ENCODE results near the gene CNOT11. TPM values are rescaled to one million over a fixed set of nuclear protein-coding genes. Genes with fewer than 3 reads are reported as not detected.

Gene CNOT11
- total RNA-seq, 1 donor from 2014 or later, result 51.3 TPM

DNA sequence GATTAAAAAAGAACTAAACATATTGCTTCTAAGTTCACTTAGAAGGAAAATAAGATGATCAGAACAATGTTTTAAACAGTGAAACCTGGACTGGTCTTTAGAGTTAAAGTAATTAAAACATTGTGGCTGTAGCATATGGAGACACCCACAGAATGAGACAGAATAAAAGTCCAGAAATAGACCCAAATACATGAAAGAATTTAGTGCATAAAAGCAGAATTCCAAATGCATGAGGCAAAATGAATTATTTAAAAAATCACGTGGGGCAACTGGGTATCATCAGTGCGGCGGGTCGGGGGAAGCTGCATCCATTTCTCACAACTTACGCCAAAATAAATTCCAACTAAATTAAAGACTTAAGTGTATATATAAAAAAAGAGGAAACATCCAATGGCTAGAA is 43.7 kb downstream of the CNOT11 start:
- peaks cover 1% of the 10 kb centered on the region for H3K36me3 ChIP-seq (ENCODE audit: control insufficient read depth, insufficient read depth, low read length)
- TF ChIP-seq, protein P1, sequence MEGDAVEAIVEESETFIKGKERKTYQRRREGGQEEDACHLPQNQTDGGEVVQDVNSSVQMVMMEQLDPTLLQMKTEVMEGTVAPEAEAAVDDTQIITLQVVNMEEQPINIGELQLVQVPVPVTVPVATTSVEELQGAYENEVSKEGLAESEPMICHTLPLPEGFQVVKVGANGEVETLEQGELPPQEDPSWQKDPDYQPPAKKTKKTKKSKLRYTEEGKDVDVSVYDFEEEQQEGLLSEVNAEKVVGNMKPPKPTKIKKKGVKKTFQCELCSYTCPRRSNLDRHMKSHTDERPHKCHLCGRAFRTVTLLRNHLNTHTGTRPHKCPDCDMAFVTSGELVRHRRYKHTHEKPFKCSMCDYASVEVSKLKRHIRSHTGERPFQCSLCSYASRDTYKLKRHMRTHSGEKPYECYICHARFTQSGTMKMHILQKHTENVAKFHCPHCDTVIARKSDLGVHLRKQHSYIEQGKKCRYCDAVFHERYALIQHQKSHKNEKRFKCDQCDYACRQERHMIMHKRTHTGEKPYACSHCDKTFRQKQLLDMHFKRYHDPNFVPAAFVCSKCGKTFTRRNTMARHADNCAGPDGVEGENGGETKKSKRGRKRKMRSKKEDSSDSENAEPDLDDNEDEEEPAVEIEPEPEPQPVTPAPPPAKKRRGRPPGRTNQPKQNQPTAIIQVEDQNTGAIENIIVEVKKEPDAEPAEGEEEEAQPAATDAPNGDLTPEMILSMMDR (IDR thresholded peaks at IDR 0.05; ENCODE audit: insufficient read depth, low read length, poor library complexity, severe bottlenecking), result no peak

DNA sequence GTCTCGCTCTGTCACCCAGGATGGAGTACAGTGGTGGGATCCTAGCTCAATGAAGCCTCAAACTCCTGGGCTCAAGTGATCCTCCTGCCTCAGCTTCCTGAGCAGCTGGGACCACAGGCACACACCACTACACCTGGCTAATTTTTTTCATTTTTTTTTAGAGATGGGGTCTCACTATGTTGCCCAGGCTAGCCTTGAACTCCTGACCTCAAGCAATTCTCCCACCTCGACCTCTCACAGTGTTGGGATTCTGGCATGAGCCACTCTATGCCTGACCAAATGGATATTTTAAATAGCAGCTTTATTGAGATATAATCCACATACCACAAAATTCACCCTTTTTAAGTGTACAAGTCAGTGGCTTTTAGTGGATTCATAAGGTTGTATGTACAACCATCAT is 44.7 kb downstream of the CNOT11 start:
- DNase-seq (ENCODE audit: low read depth), result no peak
- TF ChIP-seq, protein P1 (IDR thresholded peaks at IDR 0.05; ENCODE audit: insufficient read depth, low read length, poor library complexity, severe bottlenecking), result no peak
- no peak overlapping the region for H3K4me3 ChIP-seq (ENCODE audit: low read depth, low read length)
- peaks cover 1% of the 10 kb centered on the region for H3K36me3 ChIP-seq (ENCODE audit: control insufficient read depth, insufficient read depth, low read length)
- H3K27me3 ChIP-seq (ENCODE audit: control insufficient read depth, insufficient read depth, low read length), result no peaks in the 10 kb centered on the region

More for the DNA sequence above, 43.7 kb downstream of the CNOT11 start:
- no peak for DNase-seq (ENCODE audit: low read depth)
- Histone ChIP-seq H3K27me3 (ENCODE audit: control insufficient read depth, insufficient read depth, low read length) (no peaks in the 10 kb centered on the region), H3K4me3 (ENCODE audit: low read depth, low read length) (no peak overlapping the region)

DNA sequence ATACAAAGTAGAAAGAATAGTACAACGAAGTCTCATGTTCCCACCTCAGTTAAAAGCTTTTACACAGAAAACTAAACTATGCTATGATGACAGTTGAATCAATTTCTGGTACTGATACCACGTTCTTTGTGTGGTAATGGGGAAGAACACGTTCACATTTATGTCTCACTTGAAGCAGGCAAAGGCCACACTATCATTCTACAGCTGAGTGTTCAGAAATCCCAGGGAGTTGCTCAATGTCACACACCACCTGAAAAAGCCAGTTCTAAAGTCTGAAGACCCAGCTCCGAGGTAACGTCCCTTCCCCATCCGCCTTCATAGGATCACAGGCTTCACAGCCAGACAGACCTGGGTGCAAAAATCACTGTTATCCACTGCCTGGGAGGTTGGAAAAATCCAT is 46.9 kb downstream of the CNOT11 start:
- Histone ChIP-seq H3K36me3 (ENCODE audit: control insufficient read depth, insufficient read depth, low read length) (no peaks in the 10 kb centered on the region), H3K27me3 (ENCODE audit: control insufficient read depth, insufficient read depth, low read length) (no peaks in the 10 kb centered on the region), H3K4me3 (ENCODE audit: low read depth, low read length) (no peak overlapping the region)
- TF ChIP-seq, protein P1 (IDR thresholded peaks at IDR 0.05; ENCODE audit: insufficient read depth, low read length, poor library complexity, severe bottlenecking), result no peak
- no peak for DNase-seq (ENCODE audit: low read depth)

DNA sequence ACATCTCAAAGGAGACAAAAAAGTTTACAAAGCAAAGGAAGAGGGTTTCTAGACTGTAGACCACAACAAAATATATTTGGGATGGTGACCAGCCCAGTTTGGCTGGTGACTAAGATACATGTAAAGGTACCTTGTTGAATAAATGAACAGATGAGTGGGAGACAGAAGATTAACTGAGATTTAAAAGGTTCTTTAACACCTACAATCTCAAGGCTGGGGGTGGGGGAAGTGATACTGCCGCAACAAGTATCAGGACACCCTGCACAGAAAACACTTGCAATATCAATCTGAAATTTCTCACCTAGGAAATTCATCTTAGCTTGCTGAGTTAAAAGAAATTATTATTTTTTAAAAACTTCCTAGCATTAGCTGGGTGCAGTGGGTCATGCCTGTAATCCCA is 47.5 kb downstream of the CNOT11 start:
- Histone ChIP-seq H3K27me3 (ENCODE audit: control insufficient read depth, insufficient read depth, low read length) (no peaks in the 10 kb centered on the region), H3K36me3 (ENCODE audit: control insufficient read depth, insufficient read depth, low read length) (no peaks in the 10 kb centered on the region), H3K4me3 (ENCODE audit: low read depth, low read length) (no peak overlapping the region)
- TF ChIP-seq, protein P1 (IDR thresholded peaks at IDR 0.05; ENCODE audit: insufficient read depth, low read length, poor library complexity, severe bottlenecking), result no peak
- no peak for DNase-seq (ENCODE audit: low read depth)

DNA sequence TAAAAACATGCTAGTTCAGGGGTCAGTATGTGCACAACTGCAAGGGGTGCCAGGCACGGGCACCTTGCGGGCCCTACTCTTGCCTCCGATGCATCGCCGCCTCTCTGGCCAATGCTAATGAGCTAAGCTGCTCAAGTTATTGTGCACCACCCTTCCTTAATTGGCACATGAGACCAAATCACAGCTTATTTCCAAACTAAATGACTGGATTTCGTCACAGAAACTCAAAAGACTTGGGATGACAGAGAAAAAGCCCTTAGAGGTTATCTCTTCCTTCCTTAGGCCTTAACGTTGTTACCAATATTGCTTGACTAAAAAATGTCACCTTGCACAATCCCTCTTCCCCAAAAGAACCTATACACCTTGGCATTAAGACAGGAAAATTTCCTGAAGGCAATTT is 48.1 kb downstream of the CNOT11 start:
- Histone ChIP-seq H3K36me3 (ENCODE audit: control insufficient read depth, insufficient read depth, low read length) (no peaks in the 10 kb centered on the region), H3K4me3 (ENCODE audit: low read depth, low read length) (no peak overlapping the region), H3K27me3 (ENCODE audit: control insufficient read depth, insufficient read depth, low read length) (no peaks in the 10 kb centered on the region)
- TF ChIP-seq, protein P1 (IDR thresholded peaks at IDR 0.05; ENCODE audit: insufficient read depth, low read length, poor library complexity, severe bottlenecking), result no peak
- DNase-seq (ENCODE audit: low read depth), result no peak

DNA sequence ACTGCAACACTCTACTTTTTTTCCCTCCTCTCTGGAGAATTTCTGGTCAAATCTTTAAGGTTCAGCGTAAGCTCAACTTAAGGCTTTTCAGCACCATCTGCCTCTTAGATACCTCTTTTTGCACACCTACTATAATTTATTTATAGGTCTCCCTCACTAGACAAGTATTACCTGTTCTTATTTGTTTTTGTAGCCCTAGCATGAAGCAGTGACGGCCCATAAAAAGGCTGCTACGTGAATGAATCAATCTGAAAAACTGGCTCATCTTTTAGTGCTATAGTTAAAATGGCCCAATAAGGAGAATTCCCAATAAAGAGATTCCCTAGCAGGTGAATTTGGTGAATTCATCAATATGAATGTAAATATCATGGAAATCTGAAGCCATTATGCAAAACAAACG is 49.3 kb downstream of the CNOT11 start:
- no peak for DNase-seq (ENCODE audit: low read depth)
- H3K36me3 ChIP-seq (ENCODE audit: control insufficient read depth, insufficient read depth, low read length), result no peaks in the 10 kb centered on the region
- no peak overlapping the region for H3K4me3 ChIP-seq (ENCODE audit: low read depth, low read length)
- TF ChIP-seq, protein P1 (IDR thresholded peaks at IDR 0.05; ENCODE audit: insufficient read depth, low read length, poor library complexity, severe bottlenecking), result no peak
- no peaks in the 10 kb centered on the region for H3K27me3 ChIP-seq (ENCODE audit: control insufficient read depth, insufficient read depth, low read length)

Data from kidney epithelial cell (primary cell).